Measurements from ENCODE around the gene HSPBP1.

HSPBP1 gene

DNA sequence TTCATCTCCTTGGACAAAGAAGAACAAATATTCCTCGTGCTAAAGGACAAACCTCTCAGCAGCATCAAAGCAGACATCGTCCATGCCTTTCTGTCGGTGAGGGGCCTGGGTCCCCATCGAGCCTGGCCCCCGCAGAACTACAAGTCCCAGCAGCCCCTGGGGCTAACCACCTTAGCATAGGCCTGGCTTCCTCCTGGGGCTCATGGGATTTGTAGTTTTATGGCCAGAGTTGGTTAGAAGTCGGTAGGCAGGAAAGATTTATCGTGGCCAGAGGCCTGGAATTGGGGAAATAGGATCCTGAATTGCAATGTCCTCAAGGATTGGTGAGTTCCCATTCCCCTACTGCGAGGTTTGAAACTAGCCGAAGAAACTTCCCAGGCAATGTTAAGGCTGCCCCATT, 25.6 kb upstream of the HSPBP1 start:
- DNase-seq (ENCODE audit: extremely low read depth in 1 of 2, low read depth in 1 of 2), result no peak

DNA sequence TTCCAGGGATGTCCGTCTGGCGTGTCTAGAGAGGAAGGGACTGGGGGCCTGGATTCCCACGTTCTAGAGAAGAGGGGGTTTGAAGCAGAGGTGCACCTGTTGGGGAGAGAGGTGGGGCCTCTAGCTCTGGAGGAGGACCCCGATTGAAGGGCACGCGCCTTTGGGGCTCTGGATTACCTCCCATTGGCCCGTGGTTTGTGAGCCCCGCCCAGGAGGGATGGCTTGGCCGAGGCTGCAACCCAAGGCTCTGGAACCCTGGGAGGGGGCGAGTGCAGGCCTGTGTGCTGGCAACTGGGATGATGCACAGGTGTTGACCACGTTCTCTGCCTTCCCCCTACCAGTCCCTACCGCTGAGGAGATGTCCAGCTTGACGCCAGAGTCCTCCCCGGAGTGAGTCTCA, 25.1 kb upstream of the HSPBP1 start:
- no peak for DNase-seq (ENCODE audit: extremely low read depth in 1 of 2, low read depth in 1 of 2)

DNA sequence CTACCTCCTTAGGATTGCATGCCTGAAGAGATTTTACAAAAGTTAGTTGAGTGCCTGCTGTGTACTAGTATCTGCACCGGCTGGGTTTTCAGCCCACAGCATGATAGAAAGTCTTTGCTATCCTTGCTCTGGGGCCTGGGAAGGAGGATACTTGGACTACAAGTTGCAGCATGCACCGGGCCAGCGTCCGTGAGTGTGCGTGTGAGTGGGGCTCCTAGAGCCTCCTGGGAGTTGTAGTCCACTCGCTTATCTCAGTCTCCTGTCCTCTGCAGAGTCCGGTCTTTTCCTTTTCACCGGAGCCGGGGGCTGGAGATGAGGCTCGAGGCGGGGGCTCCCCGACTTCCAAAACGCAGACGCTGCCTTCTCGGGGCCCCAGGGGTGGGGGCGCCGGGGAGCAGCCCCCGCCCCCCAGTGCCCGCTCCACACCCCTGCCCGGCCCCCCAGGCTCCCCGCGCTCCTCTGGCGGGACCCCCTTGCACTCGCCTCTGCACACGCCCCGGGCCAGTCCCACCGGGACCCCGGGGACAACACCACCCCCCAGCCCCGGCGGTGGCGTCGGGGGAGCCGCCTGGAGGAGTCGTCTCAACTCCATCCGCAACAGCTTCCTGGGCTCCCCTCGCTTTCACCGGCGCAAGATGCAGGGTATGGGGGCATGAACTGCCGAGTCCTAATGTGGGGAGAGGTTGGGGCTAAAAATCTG, 24.5 kb upstream of the HSPBP1 start:
- DNase-seq (ENCODE audit: extremely low read depth in 1 of 2, low read depth in 1 of 2), result no peak

DNA sequence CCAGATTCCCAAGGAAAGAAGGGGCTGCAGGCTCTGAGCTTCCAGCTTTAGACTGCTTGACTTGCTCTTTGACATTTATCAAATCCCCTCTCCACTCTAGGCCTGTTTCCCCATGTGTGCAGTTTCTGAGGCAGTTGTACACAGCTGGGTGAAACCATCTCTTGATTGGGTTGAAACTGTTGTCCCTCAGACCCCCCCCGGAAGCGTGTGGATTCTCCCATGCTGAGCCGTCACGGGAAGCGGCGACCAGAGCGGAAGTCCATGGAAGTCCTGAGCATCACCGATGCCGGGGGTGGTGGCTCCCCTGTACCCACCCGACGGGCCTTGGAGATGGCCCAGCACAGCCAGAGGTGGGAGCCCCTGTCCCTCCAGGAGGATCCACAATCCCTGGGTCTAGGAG, 23.6 kb upstream of the HSPBP1 start:
- DNase-seq (ENCODE audit: extremely low read depth in 1 of 2, low read depth in 1 of 2), result no peak

DNA sequence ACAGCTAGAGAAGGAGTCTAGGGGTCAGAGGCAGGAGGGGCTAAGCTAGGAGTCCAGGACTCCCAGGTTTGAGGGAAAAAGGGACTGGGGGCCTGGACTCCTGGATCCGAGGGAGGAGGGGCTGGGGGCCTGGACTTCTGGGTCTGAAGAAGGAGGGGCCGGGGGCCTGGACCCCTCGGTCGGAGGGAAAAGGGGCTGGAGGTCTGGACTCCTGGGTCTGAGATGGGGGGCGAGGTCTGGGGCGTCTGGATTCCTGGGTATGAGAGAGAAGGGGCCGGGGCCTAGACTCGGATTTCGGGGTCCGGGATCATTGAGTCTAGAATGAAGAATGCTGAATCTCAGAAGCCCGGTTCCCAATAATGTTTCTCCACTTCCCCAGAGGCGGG, 22.4 kb upstream of the HSPBP1 start:
- DNase-seq (ENCODE audit: extremely low read depth in 1 of 2, low read depth in 1 of 2), result no peak

DNA sequence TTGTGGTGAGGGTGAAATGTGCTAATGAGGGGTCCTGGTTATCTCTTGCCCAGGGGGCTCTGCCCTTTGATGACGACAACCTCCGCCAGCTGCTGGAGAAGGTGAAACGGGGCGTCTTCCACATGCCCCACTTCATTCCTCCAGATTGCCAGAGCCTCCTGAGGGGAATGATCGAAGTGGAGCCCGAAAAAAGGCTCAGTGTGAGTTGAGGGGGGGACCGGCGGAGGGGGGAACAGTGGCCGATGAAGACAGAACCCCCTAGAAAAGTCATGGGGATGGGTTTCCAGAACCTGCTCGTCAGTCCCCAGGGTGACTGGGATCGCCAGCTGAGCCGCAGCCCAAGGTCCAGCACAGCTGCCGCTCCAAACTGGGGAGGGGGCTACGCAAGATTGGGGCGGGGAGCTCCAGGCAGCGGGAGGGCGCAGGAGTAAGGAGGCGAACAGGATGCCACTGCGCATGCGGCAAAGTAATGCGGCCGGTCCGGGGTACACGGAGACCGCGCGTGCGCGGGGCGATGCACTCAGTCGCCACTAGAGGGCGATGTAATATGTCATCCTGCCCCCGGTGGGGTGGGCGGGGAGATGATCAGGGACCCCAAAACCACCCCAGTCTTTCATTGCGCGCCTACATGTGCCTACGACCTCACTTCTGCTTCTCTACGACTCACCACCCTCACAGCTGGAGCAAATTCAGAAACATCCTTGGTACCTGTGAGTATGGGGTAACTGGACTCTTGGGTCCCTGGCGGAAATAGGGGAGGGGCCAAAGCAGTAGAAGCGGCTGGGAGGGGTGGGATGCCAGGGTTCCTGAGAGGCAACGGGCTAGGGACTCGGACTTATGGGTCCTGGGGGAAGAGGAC, 21.8 kb upstream of the HSPBP1 start:
- peak; percentile 87 to 93 for DNase-seq (ENCODE audit: extremely low read depth in 1 of 2, low read depth in 1 of 2)

DNA sequence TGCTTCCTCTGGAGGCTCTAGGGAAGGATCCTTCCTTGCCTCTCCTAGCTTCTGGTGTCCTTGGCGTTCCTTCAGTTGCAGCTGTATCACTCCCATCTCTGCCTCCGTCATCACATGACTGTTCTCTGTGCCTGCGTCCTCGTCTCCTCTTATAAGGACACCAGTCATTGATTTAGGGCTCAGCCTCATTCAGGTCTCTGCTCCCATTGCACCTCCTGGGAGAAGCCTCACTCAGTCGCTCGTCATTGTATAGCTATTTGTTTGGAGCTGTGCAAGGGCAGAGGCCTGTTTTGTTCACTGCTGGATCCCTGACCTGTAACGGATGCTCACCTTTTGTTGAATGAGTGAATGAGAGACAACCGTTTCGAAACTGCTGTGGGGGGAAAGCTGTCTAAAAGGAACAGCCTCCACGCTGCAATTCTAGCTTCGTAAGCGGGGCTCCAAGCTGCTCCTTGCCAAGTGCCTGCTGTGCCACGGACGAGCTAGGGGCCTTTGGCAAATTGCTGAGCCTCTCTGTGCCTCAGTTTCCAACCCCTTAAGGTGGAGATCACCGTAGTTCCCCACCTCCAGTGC, 21.1 kb upstream of the HSPBP1 start:
- no peak for DNase-seq (ENCODE audit: extremely low read depth in 1 of 2, low read depth in 1 of 2)

DNA sequence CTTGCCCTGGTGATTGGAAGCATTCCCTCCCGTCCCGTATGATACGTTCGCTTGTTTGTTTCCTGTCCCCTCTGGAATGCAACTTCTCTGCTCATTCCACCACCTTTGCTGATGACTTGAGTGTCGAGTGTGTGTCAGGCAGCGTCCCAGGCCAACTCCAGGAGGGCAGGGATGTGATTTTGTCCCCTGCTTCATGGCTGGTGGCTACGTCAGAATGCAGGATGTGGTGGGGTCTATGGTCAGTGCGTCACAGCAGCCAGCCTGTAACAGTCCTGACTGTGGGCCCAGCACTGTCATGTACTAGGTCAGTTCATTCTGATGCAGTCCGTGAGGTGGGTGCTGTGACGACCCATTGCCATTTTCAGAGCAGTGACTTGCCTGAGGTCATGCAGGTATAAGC, 20.1 kb upstream of the HSPBP1 start:
- DNase-seq (ENCODE audit: extremely low read depth in 1 of 2, low read depth in 1 of 2), result no peak

DNA sequence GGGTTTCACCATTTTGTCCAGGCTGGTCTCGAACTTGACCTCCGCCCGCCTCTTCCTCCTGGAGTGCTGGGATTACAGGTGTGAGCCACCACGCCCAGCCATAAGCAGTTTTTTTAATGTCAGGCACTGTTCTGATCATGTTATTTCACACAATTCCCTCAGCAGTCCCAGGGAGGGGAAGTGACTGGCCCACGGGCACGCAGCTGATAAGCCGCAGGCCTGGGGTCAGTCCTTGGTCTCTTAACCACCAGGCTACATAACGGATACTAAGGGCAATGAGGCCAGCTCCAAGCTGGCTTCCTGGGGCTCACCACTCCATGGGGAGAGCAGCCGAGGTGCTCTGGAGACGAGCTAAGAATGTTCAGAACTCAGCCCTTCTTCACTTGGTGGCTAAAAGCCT, 17.4 kb upstream of the HSPBP1 start:
- DNase-seq (ENCODE audit: extremely low read depth in 1 of 2, low read depth in 1 of 2), result no peak

DNA sequence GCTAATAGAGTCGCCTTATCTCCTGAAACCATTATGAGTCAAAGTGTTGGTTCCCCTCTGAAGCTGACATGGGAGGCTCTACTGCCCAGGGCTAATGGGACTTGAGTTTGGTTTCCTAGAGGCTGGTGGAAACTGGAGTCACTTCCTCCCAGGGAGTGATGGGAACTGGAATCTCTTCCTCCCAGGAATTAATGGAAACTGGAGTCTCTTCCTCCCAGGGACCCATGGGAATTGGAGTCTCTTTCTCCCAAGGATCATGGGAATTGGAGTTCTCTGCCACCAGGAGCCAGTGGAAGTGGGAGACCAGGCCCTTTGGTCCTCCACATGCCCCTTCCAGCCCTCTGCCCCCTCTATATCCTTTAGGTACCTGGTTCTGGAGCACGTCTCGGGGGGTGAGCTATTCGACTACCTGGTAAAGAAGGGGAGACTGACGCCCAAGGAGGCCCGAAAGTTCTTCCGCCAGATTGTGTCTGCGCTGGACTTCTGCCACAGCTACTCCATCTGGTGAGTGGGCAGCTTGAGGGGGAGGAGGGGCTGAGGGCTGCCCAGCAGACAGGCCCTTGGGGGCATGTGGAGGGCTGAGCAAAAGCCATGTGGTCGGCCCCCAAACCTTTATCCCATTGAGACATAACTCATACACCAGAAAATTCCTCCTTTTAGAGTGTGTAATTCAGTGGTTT, 9.3 kb upstream of the HSPBP1 start:
- no peak for DNase-seq (ENCODE audit: extremely low read depth in 1 of 2, low read depth in 1 of 2)

DNA sequence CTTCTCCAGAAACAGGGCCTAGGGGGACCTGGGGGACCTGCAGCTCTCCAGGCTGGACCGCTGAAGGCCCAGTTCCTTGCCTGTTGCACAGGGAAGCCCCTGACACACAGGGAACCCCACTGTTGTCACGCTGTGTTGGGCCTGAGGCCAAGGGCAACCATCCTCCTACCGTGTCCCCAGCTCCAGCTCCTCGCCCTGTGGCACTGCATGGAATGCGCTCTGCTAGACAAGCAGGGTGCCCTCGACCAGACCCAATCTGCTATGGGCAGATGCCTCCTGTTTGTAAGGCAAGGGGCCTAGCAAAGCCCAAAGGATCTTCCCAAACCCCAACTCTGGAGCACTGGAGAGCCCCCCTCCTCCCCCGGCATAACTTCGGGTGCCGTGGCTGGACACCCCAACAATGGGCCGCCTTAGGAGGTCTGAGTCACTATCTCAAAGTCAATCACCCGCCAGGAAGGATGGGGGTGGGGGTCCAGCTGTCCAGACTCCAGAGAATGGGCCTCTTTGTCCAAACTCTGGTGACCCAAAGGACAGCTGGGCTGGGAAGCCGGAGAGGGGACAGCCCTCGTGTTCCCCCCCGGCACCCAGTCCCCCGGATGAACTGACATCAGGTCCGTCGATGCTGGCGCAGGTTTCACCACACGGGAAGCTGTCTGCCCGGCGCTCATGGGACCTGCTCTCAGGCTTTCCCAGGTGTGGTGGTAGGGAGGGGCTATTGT, 7.6 kb upstream of the HSPBP1 start:
- no peak for DNase-seq (ENCODE audit: extremely low read depth in 1 of 2, low read depth in 1 of 2)

DNA sequence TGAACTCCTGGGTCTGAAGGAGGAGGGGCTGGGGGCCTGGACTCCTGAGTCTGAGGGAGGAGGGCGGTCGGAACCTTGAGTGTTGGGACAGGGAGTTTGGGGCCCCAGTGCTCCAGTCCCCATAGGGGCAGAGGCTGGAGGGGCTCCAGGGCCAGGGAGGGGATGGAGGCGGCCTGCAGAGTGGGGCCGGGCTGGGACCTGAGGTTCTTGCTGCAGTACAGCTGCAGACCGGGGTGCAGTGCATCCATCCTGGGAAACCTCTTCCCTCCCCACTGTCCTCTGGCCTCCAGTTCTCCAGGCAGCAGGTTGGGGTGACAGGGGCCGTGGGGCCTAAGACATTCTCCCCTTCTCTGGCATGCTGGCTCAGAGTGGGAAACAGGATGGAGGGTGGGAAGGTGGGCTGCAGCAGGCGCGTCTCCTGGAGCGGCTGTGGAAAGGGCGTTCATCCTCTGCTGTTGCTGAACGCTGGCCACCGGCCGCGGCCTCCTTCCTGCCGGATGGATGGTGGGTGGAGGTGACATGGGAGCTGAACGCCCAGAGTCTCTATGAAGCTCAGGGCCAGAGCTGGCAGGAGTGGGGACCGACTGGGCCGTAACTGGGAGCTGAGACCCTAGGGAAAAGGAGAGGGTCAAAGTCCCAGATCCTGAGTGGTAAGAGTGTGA, 5.5 kb upstream of the HSPBP1 start:
- no peak for DNase-seq (ENCODE audit: extremely low read depth in 1 of 2, low read depth in 1 of 2)

DNA sequence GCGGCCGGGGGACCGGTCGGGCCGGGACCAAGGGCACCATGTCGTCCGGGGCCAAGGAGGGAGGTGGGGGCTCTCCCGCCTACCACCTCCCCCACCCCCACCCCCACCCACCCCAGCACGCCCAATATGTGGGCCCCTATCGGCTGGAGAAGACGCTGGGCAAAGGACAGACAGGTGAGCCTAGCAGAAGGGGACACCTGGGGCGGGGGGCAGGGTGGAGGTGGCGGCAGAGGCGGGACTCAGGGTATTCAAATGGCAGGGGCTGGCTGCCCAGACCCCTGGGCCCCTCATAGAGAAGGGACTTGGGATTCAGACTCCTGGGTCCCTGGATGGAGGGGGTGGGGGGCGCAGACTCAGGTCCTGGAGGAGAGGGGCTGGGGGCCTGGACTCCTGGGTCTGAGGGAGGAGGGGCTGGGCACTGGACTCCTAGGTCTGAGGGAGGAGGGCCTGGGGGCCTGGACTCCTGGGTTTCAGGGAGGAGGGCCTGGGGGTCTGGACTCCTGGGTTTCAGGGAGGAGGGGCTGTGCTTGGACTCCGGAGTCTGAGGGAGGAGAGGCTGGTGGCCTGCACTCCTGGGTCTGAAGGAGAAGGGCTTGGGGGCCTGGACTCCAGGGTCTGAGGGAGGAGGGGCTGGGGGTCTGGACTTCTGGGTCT, 4.6 kb upstream of the HSPBP1 start:
- DNase-seq (ENCODE audit: extremely low read depth in 1 of 2, low read depth in 1 of 2), result no peak

DNA sequence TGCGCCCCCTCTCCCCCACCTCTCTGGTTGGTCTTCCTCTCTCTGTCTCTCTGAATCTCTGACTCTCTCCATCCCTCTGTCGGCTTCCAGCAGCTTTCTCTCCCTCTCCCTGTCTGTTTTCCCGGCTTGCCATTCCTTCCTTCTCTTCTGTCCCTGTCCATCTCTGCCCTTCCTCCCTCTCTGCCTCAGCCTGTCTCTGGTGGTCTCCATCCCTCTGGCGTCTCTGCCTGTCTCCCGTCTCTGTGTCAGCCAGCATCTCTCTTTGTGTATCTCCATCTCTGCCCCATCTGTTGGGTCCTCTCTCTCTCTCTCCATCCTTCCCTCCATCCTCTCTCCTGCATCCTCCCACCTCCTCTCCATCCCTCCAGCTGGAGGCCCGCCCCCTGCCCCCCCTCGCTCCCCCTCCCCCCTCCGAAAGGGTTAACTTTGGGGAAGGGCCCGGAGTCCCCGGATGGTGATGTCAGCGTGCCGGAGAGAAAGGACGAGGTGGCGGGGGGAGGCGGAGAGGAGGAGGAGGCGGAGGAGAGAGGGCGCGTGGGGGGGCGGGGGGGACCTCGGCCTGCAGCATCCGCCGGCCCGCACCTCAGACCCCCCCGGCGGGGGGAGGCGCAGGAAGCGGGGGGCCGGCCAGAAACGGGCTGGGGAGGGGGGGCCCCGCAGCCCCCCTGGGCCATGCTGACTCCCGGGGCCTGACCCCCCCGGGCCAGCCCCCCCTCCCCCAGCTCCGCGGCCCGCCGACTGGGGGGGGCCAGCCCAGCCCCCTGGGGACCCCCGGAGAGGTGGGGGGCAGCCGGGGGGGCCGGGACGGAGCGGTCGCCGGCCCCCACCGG, 3.9 kb upstream of the HSPBP1 start, which contains the start of gene BRSK1:
Gene BRSK1, plus strand, starts transcription at position 450 of the 830 bp plus-strand sequence. CDS start 446 bp downstream, outside the sequence.
- DNase-seq (ENCODE audit: extremely low read depth in 1 of 2, low read depth in 1 of 2), result no peak

DNA sequence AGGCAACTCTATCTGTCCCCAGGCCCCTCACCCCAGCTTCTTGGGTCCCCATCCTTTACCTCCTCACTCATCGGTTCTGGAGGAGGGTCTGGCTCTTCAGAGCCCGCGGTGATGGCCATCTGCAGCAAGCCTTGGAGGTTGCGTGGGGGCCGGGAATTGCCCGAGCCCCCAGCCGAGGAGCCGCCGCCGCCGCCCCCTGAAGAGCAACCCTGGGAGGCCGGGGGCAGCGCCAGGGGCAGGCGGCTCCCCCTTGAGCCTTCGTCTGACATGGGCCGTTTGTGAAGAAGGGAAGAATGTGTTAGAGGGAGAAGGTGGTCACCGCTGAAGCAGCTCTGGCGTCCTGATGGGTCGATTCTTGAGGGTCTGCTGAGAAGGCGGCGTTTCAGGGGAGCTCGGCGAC, 570 bp downstream of the HSPBP1 start:
- no peak for DNase-seq (ENCODE audit: extremely low read depth in 1 of 2, low read depth in 1 of 2)

DNA sequence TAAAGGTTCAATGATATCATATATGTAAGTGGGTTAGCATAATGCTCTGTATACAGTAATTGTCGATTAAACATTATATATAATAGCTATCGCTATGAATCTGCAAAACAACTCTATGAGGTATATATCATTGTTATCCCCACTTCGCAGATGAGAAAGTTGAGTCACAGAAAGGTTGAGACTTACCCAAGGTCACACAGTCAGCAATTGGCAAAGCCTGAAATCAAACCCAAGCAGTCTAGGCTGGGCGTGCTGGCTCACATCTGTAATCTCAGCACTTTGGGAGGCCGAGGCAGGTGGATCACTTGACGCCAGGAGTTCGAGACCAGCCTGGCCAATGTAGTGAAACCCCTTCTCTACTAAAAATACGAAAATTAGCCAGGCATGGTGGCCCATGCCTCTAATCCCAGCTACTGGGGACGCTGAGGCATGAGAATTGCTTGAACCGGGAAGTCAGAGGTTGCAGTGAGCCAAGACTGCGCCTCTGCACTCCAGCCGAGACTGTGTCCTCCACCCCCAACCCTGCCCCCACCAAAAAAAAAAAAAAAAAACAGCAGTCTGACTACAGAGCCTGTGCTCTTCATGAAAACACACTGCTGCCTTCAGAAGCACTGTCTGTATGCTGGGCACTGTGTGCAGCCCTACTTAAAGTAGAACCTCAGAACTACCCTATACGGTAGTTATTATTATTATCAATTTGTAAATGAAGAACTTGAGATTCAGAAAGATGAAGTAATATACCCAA, 1.3 kb downstream of the HSPBP1 start:
- DNase-seq (ENCODE audit: extremely low read depth in 1 of 2, low read depth in 1 of 2), result no peak

DNA sequence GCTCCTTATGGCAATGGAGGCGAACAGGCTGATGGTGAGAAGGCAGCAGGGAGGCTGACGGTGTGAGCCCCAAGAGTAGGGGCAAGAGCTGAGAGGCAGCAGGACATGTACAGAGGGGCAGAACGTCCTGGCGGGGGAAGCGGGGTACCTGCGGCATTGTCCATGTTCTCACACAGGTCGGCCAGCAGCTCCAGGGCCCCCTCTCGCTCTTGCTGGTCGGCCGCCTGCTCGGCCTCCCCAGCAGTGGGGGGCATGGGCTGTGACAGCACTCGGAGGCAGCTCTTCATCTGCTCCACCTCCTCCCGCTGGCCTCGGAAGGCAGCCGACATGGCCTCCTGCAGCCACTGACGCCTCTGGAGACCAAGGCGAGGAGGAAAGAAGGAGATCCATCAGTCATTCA, 2.4 kb downstream of the HSPBP1 start:
- DNase-seq (ENCODE audit: extremely low read depth in 1 of 2, low read depth in 1 of 2), result no peak
